ENCODE measurements around the gene HK1.
A peak's percentile ranks its signal among the peaks of the same experiment; 100 is the strongest.

The HK1 gene

GRCh38 chr10:69278446-69278963 is at the start of gene HK1:
HK1 (plus strand) TSS chr10:69278496.
- no peak for DNase-seq
- Mint-ChIP-seq H3K27me3 (ENCODE audit: low read depth, poor library complexity) (peaks cover 7% of the 10 kb centered on the region), H3K4me3 (no peak within 1 kb of the TSS), H3K27ac (peak within 1 kb of the TSS; percentile 50), H3K36me3 (ENCODE audit: low read depth) (no peaks in the 10 kb centered on the region), H3K4me1 (no peaks in the 10 kb centered on the region), H3K9me3 (no peaks in the 10 kb centered on the region)
- TF ChIP-seq CTCF (IDR thresholded peaks at IDR 0.05), result no peak

GRCh38 chr10:69229616-69229916 is 48.7 kb upstream of the HK1 start:
- no peak for DNase-seq
- H3K4me3 Mint-ChIP-seq, result no peak overlapping the region
- no peak for TF ChIP-seq CTCF (IDR thresholded peaks at IDR 0.05)
- H3K27me3 Mint-ChIP-seq (ENCODE audit: low read depth, poor library complexity), result peaks cover 7% of the 10 kb centered on the region
- H3K36me3 Mint-ChIP-seq (ENCODE audit: low read depth), result no peaks in the 10 kb centered on the region
- H3K27ac Mint-ChIP-seq, result no peak overlapping the region
- no peaks in the 10 kb centered on the region for H3K9me3 Mint-ChIP-seq
- H3K4me1 Mint-ChIP-seq, result peaks cover 39% of the 10 kb centered on the region

GRCh38 chr10:69230128-69230527 is 48.2 kb upstream of the HK1 start:
- no peaks in the 10 kb centered on the region for H3K36me3 Mint-ChIP-seq (ENCODE audit: low read depth)
- no peak for DNase-seq
- no peak overlapping the region for H3K27ac Mint-ChIP-seq
- peaks cover 33% of the 10 kb centered on the region for H3K4me1 Mint-ChIP-seq
- TF ChIP-seq CTCF (IDR thresholded peaks at IDR 0.05), result no peak
- peaks cover 7% of the 10 kb centered on the region for H3K27me3 Mint-ChIP-seq (ENCODE audit: low read depth, poor library complexity)
- H3K4me3 Mint-ChIP-seq, result no peak overlapping the region
- H3K9me3 Mint-ChIP-seq, result no peaks in the 10 kb centered on the region

- Mint-ChIP-seq H3K9me3 (no peaks in the 10 kb centered on the region), H3K27me3 (ENCODE audit: low read depth, poor library complexity) (peaks cover 12% of the 10 kb centered on the region), H3K27ac (no peak overlapping the region), H3K4me3 (no peak overlapping the region), H3K36me3 (ENCODE audit: low read depth) (no peaks in the 10 kb centered on the region), H3K4me1 (peaks cover 22% of the 10 kb centered on the region)
- DNase-seq, result no peak
- TF ChIP-seq CTCF (IDR thresholded peaks at IDR 0.05), result no peak
Measured at GRCh38 chr10:69232252-69232651, 46.0 kb upstream of the HK1 start.

GRCh38 chr10:69232736-69233480 is 45.4 kb upstream of the HK1 start:
- H3K27ac Mint-ChIP-seq, result peak overlapping the region; percentile 13
- H3K27me3 Mint-ChIP-seq (ENCODE audit: low read depth, poor library complexity), result peaks cover 8% of the 10 kb centered on the region
- H3K9me3 Mint-ChIP-seq, result no peaks in the 10 kb centered on the region
- peaks cover 28% of the 10 kb centered on the region for H3K4me1 Mint-ChIP-seq
- H3K4me3 Mint-ChIP-seq, result no peak overlapping the region
- no peak for TF ChIP-seq CTCF (IDR thresholded peaks at IDR 0.05)
- no peak for DNase-seq
- no peaks in the 10 kb centered on the region for H3K36me3 Mint-ChIP-seq (ENCODE audit: low read depth)

- H3K4me1 Mint-ChIP-seq, result peaks cover 28% of the 10 kb centered on the region
- DNase-seq, result no peak
- H3K27me3 Mint-ChIP-seq (ENCODE audit: low read depth, poor library complexity), result peaks cover 14% of the 10 kb centered on the region
- H3K27ac Mint-ChIP-seq, result peak overlapping the region; percentile 77
- no peak overlapping the region for H3K4me3 Mint-ChIP-seq
- H3K36me3 Mint-ChIP-seq (ENCODE audit: low read depth), result no peaks in the 10 kb centered on the region
- H3K9me3 Mint-ChIP-seq, result no peaks in the 10 kb centered on the region
- no peak for TF ChIP-seq CTCF (IDR thresholded peaks at IDR 0.05)
Measured at GRCh38 chr10:69234447-69234846, 43.8 kb upstream of the HK1 start.
